Esophagus muscularis mucosa (tissue), 4 donors: Measurements from ENCODE around the gene MYZAP.

Experiments used
- CTCF ChIP-seq, 3 experiments: fragments of 200-600 bp in 2 of 3; fragments of 450-650 bp in 1 of 3; sonication (generic) in 2 of 3; IDR thresholded peaks; one replicate each; pipeline ENCODE4 v1.5.1; 2017 to 2019; ENCODE audit warnings: antibody characterized with exemption in 3 of 3, mild to moderate bottlenecking in 2 of 3, moderate library complexity in 1 of 3
- EP300 ChIP-seq: sonication (generic); formaldehyde crosslinking; IDR thresholded peaks from one replicate; pipeline ENCODE4 v1.6.1; 2017; ENCODE audit warnings: antibody characterized with exemption
- POLR2A ChIP-seq: fragments of 450-650 bp; IDR thresholded peaks from one replicate; pipeline ENCODE4 v1.6.1; 2017; ENCODE audit warnings: antibody characterized with exemption, moderate library complexity, mild to moderate bottlenecking, low read depth
- POLR2AphosphoS5 ChIP-seq, 2 donors: sonication (generic); formaldehyde crosslinking; IDR thresholded peaks; one replicate each; pipeline ENCODE4 v1.6.1; 2017; ENCODE audit warnings: antibody characterized with exemption in 2 of 2

GRCh38 chr15:57600197-57600596, 8.5 kb downstream of the MYZAP start:
- TF ChIP-seq EP300 (no peak), CTCF (IDR thresholded peaks at IDR 0.05) (no peak), POLR2A (no peak), POLR2AphosphoS5 (IDR thresholded peaks at IDR 0.05) (no peak)
